K562 (cell line): ENCODE measurements around the gene NLRP6. TPM values are rescaled to one million over a fixed set of nuclear protein-coding genes. Genes with fewer than 3 reads are reported as not detected.

Experiments used
- DNMT1 ChIP-seq: fragments of 450-650 bp; IDR thresholded peaks from 2 replicates; pipeline ENCODE4 v1.6.1; 2016; ENCODE audit warnings: antibody characterized with exemption, mild to moderate bottlenecking
- FOXJ2 ChIP-seq: fragments of 200-800 bp; sonication (Bioruptor generic); IDR thresholded peaks from 2 replicates; pipeline ENCODE4 v1.6.1; 2016; ENCODE audit warnings: missing genetic modification characterization, missing compliant biosample characterization
- ILF3 ChIP-seq: fragments of 450-650 bp; IDR thresholded peaks from 2 replicates; pipeline ENCODE4 v1.6.1; 2018; ENCODE audit warnings: antibody characterized with exemption, mild to moderate bottlenecking, moderate library complexity, borderline replicate concordance
- PHB2 ChIP-seq: fragments of 450-650 bp; IDR thresholded peaks from 2 replicates; pipeline ENCODE4 v1.6.1; 2017; ENCODE audit warnings: low read depth
- RB1 ChIP-seq: fragments of 450-650 bp; IDR thresholded peaks from 2 replicates; pipeline ENCODE4 v1.6.1; 2017; ENCODE audit warnings: low read depth, mild to moderate bottlenecking
- TCF7L2 ChIP-seq: fragments of 150-350 bp; IDR thresholded peaks from 2 replicates; pipeline ENCODE4 v1.6.1; 2016; ENCODE audit warnings: low read depth, mild to moderate bottlenecking, low read length, moderate library complexity
- polyA plus RNA-seq, 8 experiments: library from polyadenylated mRNA; depleted of rRNA in 4 of 8; stranded (reverse) in 5 of 8; unstranded in 3 of 8; fragments of >200 nt; fragmentation: Nextera tagmentation in 2 of 8; fragmentation: Illumina TruSeq in 1 of 8; extraction: Ambion mirVana in 2 of 8; extraction: Trizol in 1 of 8; gene quantifications; 2 replicates each; pipeline versions ENCODE4 v1.2.1 to v1.2.3, GENCODE V29; 2011 to 2014; ENCODE audit warnings: inconsistent platforms in 1 of 8, missing spikeins in 1 of 8
- total RNA-seq, 7 experiments: library from RNA; depleted of rRNA in 6 of 7; stranded (reverse); fragments of >200 nt in 6 of 7; fragmentation: Illumina TruSeq in 2 of 7; extraction: Trizol in 2 of 7; gene quantifications; 2 replicates each; pipeline versions ENCODE4 v1.2.1 to v1.2.3, GENCODE V29; 2011 to 2021; ENCODE audit warnings: low replicate concordance in 1 of 7
- TF ChIP-seq, protein P1 (sequence below): fragments of 250-450 bp; sonication (Bioruptor Pico); IDR thresholded peaks from 2 replicates; pipeline ENCODE4 v1.9.0; 2021; ENCODE audit warnings: mild to moderate bottlenecking, inconsistent platforms
- TF ChIP-seq, protein P2 (sequence below): sonication (generic); formaldehyde crosslinking; IDR thresholded peaks from 2 replicates; pipeline ENCODE4 v1.8.1; 2023; ENCODE audit warnings: mild to moderate bottlenecking, missing genetic modification reagents, moderate library complexity
- TF ChIP-seq, protein P3 (sequence below): fragments of 200-600 bp; sonication (generic); IDR thresholded peaks from one replicate; pipeline ENCODE4 v1.6.1; 2012; ENCODE audit warnings: mild to moderate bottlenecking, low read depth, low read length, inconsistent platforms
- TF ChIP-seq, protein P4 (sequence below), 2 experiments: fragments of 450-650 bp in 1 of 2; sonication (generic) in 1 of 2; formaldehyde crosslinking in 1 of 2; IDR thresholded peaks in 1 of 2; conservative IDR thresholded peaks in 1 of 2; 2 replicates each; pipeline versions ENCODE4 v1.6.1 to v1.8.1; 2016 to 2023; ENCODE audit warnings: mild to moderate bottlenecking in 2 of 2, moderate library complexity in 2 of 2, inconsistent platforms in 1 of 2, missing genetic modification reagents in 1 of 2

Gene NLRP6
- total and polyA plus RNA-seq, 9 of the 15 experiments (the other 6 are each of a cell fraction or from before 2014, with no cell fraction given), result 0.03 to 0.18 (median 0.15) TPM; not detected in 5

DNA sequence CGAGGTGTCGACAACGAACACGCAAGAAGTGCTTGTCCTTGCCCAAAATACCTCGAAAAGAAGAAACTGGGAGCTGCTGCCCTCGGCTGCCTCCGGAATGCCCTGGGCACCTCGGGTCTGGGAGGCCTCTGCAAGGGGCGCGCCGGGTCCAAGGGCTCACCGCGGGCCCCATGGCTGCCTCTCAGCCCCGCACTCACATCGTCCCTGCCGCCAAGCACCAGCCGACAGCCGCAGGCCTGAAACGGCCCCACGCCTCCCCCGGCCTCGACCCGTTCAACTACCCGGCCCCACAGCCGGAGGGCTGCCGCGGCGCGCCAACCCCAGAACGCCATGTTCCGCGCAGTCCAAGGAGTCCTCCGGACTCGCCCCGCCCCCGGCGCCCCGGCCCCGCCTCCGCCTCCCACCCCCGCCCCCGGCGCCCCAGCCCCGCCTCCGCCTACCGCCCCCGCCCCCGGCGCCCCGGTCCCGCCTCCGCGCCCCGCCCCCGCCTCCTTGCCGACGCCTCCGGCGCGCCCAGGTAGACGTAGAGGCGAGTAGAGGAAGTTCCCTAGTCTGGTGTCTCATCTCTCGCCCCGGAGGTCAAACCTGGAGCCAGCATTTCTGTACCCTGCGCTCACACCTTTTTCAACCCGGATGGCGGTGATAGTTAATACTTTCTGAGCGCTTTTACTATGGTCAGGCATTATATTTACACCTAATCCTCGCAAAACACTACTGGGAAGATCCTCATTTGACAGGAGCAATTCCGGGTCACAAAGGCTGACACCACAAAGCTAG lies 42.0 kb upstream of the NLRP6 start, which contains the start of gene SIRT3 (continued):
- TF ChIP-seq, protein P1, sequence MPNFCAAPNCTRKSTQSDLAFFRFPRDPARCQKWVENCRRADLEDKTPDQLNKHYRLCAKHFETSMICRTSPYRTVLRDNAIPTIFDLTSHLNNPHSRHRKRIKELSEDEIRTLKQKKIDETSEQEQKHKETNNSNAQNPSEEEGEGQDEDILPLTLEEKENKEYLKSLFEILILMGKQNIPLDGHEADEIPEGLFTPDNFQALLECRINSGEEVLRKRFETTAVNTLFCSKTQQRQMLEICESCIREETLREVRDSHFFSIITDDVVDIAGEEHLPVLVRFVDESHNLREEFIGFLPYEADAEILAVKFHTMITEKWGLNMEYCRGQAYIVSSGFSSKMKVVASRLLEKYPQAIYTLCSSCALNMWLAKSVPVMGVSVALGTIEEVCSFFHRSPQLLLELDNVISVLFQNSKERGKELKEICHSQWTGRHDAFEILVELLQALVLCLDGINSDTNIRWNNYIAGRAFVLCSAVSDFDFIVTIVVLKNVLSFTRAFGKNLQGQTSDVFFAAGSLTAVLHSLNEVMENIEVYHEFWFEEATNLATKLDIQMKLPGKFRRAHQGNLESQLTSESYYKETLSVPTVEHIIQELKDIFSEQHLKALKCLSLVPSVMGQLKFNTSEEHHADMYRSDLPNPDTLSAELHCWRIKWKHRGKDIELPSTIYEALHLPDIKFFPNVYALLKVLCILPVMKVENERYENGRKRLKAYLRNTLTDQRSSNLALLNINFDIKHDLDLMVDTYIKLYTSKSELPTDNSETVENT (CRISPR knock-in tag), result no peak
- TF ChIP-seq, protein P2, sequence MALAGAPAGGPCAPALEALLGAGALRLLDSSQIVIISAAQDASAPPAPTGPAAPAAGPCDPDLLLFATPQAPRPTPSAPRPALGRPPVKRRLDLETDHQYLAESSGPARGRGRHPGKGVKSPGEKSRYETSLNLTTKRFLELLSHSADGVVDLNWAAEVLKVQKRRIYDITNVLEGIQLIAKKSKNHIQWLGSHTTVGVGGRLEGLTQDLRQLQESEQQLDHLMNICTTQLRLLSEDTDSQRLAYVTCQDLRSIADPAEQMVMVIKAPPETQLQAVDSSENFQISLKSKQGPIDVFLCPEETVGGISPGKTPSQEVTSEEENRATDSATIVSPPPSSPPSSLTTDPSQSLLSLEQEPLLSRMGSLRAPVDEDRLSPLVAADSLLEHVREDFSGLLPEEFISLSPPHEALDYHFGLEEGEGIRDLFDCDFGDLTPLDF, result no peak
- TF ChIP-seq FOXJ2 (tag), result no peak
- peak; percentile 60; the same call in 1 of the 2 replicates for TF ChIP-seq RB1
- TF ChIP-seq PHB2, result no peak
- TF ChIP-seq TCF7L2, result no peak
- no peak for TF ChIP-seq ILF3
- TF ChIP-seq, protein P3, sequence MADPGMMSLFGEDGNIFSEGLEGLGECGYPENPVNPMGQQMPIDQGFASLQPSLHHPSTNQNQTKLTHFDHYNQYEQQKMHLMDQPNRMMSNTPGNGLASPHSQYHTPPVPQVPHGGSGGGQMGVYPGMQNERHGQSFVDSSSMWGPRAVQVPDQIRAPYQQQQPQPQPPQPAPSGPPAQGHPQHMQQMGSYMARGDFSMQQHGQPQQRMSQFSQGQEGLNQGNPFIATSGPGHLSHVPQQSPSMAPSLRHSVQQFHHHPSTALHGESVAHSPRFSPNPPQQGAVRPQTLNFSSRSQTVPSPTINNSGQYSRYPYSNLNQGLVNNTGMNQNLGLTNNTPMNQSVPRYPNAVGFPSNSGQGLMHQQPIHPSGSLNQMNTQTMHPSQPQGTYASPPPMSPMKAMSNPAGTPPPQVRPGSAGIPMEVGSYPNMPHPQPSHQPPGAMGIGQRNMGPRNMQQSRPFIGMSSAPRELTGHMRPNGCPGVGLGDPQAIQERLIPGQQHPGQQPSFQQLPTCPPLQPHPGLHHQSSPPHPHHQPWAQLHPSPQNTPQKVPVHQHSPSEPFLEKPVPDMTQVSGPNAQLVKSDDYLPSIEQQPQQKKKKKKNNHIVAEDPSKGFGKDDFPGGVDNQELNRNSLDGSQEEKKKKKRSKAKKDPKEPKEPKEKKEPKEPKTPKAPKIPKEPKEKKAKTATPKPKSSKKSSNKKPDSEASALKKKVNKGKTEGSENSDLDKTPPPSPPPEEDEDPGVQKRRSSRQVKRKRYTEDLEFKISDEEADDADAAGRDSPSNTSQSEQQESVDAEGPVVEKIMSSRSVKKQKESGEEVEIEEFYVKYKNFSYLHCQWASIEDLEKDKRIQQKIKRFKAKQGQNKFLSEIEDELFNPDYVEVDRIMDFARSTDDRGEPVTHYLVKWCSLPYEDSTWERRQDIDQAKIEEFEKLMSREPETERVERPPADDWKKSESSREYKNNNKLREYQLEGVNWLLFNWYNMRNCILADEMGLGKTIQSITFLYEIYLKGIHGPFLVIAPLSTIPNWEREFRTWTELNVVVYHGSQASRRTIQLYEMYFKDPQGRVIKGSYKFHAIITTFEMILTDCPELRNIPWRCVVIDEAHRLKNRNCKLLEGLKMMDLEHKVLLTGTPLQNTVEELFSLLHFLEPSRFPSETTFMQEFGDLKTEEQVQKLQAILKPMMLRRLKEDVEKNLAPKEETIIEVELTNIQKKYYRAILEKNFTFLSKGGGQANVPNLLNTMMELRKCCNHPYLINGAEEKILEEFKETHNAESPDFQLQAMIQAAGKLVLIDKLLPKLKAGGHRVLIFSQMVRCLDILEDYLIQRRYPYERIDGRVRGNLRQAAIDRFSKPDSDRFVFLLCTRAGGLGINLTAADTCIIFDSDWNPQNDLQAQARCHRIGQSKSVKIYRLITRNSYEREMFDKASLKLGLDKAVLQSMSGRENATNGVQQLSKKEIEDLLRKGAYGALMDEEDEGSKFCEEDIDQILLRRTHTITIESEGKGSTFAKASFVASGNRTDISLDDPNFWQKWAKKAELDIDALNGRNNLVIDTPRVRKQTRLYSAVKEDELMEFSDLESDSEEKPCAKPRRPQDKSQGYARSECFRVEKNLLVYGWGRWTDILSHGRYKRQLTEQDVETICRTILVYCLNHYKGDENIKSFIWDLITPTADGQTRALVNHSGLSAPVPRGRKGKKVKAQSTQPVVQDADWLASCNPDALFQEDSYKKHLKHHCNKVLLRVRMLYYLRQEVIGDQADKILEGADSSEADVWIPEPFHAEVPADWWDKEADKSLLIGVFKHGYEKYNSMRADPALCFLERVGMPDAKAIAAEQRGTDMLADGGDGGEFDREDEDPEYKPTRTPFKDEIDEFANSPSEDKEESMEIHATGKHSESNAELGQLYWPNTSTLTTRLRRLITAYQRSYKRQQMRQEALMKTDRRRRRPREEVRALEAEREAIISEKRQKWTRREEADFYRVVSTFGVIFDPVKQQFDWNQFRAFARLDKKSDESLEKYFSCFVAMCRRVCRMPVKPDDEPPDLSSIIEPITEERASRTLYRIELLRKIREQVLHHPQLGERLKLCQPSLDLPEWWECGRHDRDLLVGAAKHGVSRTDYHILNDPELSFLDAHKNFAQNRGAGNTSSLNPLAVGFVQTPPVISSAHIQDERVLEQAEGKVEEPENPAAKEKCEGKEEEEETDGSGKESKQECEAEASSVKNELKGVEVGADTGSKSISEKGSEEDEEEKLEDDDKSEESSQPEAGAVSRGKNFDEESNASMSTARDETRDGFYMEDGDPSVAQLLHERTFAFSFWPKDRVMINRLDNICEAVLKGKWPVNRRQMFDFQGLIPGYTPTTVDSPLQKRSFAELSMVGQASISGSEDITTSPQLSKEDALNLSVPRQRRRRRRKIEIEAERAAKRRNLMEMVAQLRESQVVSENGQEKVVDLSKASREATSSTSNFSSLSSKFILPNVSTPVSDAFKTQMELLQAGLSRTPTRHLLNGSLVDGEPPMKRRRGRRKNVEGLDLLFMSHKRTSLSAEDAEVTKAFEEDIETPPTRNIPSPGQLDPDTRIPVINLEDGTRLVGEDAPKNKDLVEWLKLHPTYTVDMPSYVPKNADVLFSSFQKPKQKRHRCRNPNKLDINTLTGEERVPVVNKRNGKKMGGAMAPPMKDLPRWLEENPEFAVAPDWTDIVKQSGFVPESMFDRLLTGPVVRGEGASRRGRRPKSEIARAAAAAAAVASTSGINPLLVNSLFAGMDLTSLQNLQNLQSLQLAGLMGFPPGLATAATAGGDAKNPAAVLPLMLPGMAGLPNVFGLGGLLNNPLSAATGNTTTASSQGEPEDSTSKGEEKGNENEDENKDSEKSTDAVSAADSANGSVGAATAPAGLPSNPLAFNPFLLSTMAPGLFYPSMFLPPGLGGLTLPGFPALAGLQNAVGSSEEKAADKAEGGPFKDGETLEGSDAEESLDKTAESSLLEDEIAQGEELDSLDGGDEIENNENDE, result no peak
- TF ChIP-seq, protein P4, sequence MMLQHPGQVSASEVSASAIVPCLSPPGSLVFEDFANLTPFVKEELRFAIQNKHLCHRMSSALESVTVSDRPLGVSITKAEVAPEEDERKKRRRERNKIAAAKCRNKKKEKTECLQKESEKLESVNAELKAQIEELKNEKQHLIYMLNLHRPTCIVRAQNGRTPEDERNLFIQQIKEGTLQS (IDR thresholded peaks at IDR 0.05), result no peak
- TF ChIP-seq, protein P4 (CRISPR knock-in tag; conservative IDR thresholded peaks at IDR 0.05), result peak; percentile 62; the same call in 1 of the 2 replicates
- no peak for TF ChIP-seq DNMT1
